DMS153 treated with DMSO at 0.1 percent for 48 hours (cell line): ENCODE measurements around the gene TMED4.

Source experiments
- DNase-seq: peaks from one replicate; lab custom pipeline; 2025; ENCODE audit not compliant: unreplicated experiment; lab: John Stamatoyannopoulos, UW

Gene TMED4

DNA sequence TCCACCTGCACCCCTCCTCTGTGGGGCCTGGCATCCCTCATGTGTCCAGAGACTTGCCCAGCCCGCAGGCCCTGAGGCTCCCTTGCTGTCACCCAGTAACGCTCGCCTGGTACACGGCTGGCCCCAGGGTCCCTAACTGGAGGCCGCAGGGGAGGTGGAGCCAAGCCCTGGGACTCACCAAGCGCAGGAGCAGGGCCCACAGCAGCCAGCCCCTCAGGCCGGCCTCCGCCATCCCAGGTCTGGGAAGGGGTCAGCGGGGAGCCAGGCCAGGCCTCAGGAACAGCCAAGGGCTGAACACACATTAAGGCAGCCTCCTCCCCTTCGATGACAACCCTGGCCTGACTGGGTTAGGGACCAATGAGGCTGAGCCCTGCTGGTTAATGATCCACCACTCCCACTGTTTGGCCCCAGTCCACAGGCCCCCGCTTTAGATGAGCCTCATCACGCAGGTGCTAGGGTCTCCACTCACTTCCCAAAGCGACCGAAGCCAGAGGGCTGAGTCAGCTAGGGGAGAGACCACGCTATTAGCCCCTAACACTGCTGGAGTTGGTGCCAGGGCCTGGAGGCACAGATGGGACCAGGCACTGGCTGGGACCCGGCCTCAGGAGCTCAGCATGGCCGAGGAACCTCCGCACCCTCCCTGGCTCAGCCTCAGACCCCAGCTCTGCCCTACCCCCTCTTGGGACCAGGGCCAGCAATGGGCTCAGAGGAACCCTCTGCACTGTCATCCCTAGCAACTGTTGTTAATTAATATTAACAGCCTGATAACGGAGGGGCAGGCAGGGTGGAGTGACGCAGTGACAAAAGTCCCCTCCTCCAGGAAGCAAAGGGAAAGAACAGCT lies 40.8 kb downstream of the TMED4 start, which contains the start of gene NPC1L1:
Gene NPC1L1, minus strand, starts transcription at position 303 of the 842 bp plus-strand sequence. Its CDS starts 71 bp downstream, at position 232.
- DNase-seq: no peak

- no peak for DNase-seq
Observed at GRCh38 chr7:44540592-44541027, 41.4 kb downstream of the TMED4 start.

- no peak for DNase-seq
Observed at GRCh38 chr7:44539669-44540506, 42.1 kb downstream of the TMED4 start.

- DNase-seq: no peak
Observed at GRCh38 chr7:44538798-44539668, 43.0 kb downstream of the TMED4 start.

- no peak for DNase-seq
Observed at GRCh38 chr7:44538093-44538797, 43.8 kb downstream of the TMED4 start.

DNA sequence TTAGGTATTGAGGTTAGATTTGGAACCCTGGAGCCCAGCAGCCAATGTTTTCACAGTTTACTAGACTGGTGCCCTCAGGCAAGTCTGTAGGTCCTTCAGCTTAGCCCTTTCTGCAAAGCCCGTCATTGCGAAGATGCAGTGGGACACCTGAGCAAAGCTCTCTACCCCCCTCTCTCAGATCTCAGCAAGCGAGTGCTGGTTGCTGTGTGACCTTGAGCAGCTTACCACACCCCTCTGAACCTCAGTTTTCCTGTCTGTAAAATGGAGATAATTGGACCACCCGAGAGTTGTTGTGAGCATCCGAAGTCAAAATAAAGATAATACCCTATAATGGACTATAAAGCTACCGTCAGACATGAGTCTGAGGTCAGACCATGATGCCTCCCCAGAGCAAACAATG lies 44.6 kb downstream of the TMED4 start:
- no peak for DNase-seq

DNA sequence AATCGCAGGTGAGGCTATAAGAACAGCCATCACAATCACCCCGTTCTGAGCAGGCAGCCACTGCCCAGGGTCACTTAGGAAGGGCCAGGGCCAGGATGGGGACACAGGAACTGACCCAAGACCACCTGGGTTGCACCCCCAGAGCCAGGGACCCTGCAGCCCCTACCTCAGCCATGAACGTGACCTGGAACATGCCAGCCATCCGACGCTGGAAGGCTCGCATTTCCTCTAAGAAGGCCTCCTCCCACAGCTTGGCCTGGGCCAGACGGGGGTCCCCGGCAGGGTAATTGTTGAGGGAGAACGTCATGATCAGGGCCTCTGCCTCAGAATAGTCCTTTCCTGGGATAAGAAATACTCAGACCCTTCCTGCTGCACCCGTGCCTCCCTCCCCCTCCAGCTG lies 45.9 kb downstream of the TMED4 start:
- DNase-seq: no peak

DNA sequence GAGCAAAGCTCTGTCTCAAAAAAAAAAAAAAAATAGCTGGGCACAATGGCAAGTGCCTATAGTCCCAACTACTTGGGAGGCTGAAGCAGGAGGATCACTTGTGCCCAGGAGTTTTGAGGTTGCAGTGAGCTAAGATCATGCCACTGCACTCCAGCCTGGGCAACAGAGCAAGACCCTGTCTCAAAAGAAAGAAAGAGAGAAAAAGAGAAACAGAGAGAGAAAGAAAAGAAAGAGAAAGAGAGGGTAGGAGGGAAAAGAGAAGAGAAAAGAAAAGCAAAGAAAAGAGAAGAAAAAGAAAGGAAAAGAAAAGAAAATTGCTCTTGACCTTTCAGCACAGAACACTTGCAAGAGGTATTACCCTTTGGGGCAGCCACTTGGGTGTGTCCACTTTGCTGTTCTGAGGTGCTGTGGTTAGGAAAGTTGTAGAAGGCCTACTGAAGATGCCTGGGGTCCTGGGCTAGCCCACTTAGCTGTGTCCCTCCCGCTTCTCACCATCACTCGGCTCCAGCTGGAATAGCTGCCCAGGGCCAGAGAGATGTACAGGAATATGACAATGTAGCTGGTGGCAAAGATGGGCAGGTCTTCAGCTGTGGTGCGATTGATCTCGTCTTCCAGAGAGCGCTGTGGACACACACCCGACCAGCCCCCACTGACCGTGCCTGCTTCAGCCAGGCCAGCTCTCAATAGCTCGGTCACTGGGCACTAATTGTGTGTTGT lies 46.5 kb downstream of the TMED4 start:
- DNase-seq: no peak

GRCh38 chr7:44534501-44534900 lies 47.5 kb downstream of the TMED4 start:
- peak; percentile 64 for DNase-seq

DNA sequence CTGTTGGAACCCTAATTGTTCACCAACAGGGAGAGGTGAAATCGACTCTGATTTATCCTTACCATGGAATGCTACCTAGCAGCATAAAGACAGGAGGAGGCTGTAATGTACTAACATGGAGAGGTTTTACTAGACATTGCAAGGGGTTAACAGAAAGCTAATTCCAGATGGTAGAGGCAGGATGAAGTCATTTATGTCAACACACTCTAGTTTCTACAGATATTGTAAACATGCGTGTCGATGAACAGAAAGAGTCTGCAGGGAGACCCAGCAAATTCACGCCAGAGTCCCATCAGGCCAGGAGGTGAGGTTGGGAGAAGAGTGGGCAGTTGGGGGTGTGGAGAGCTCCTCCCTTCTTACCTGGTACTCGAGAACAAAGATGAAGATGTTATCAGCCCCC lies 47.9 kb downstream of the TMED4 start:
- peak; percentile 36 for DNase-seq

- DNase-seq: peak; percentile 30
Observed at GRCh38 chr7:44533301-44534055, 48.6 kb downstream of the TMED4 start.

- DNase-seq: no peak
Observed at GRCh38 chr7:44531421-44532380, 50.3 kb downstream of the TMED4 start.

- no peak for DNase-seq
Observed at GRCh38 chr7:44530990-44531389, 51.0 kb downstream of the TMED4 start.
